Measurements from ENCODE around the gene TDRD1.

Gene TDRD1

GRCh38 chr10:114163062-114163461 is 16.1 kb upstream of the TDRD1 start:
- TF ChIP-seq EGR1 (IDR thresholded peaks at IDR 0.05): no peak
- TF ChIP-seq TEAD4 (IDR thresholded peaks at IDR 0.05): no peak
- TF ChIP-seq TAF1 (IDR thresholded peaks at IDR 0.05; ENCODE audit: low read depth): no peak
- TF ChIP-seq USF1 (IDR thresholded peaks at IDR 0.05): no peak
- TF ChIP-seq ZBTB7A (IDR thresholded peaks at IDR 0.05; ENCODE audit: low read depth): no peak
- no peak for TF ChIP-seq FOXM1 (IDR thresholded peaks at IDR 0.05; ENCODE audit: borderline replicate concordance, low read depth)
- TF ChIP-seq EP300 (IDR thresholded peaks at IDR 0.05; ENCODE audit: borderline replicate concordance): no peak
- no peak for TF ChIP-seq YY1 (IDR thresholded peaks at IDR 0.05; ENCODE audit: low read depth)
- TF ChIP-seq RAD21 (IDR thresholded peaks at IDR 0.05; ENCODE audit: low read depth): no peak
- TF ChIP-seq CREB1 (IDR thresholded peaks at IDR 0.05; ENCODE audit: low read depth): no peak
- no peak for TF ChIP-seq MAX (IDR thresholded peaks at IDR 0.05)
- TF ChIP-seq REST (IDR thresholded peaks at IDR 0.05; ENCODE audit: low read depth): no peak
- TF ChIP-seq TCF12 (IDR thresholded peaks at IDR 0.05; ENCODE audit: low read depth): no peak
- TF ChIP-seq NFIC (IDR thresholded peaks at IDR 0.05): no peak
- no peak for TF ChIP-seq CEBPB (IDR thresholded peaks at IDR 0.05)

- TF ChIP-seq ZBTB7A (IDR thresholded peaks at IDR 0.05; ENCODE audit: low read depth) (no peak), MAX (IDR thresholded peaks at IDR 0.05) (no peak), NFIC (IDR thresholded peaks at IDR 0.05) (peak; percentile 53; the same call in 1 of the 2 replicates), USF1 (IDR thresholded peaks at IDR 0.05) (no peak), TCF12 (IDR thresholded peaks at IDR 0.05; ENCODE audit: low read depth) (peak; percentile 28; the same call in 1 of the 2 replicates), TEAD4 (IDR thresholded peaks at IDR 0.05) (peak; percentile 79), CREB1 (IDR thresholded peaks at IDR 0.05; ENCODE audit: low read depth) (no peak), CEBPB (IDR thresholded peaks at IDR 0.05) (no peak)
These were observed 13.1 kb upstream of the TDRD1 start for GRCh38 chr10:114166043-114166442.

GRCh38 chr10:114166494-114166893 is 12.7 kb upstream of the TDRD1 start:
- TF ChIP-seq MAX (IDR thresholded peaks at IDR 0.05) (no peak), ZBTB7A (IDR thresholded peaks at IDR 0.05; ENCODE audit: low read depth) (no peak), TEAD4 (IDR thresholded peaks at IDR 0.05) (no peak), TCF12 (IDR thresholded peaks at IDR 0.05; ENCODE audit: low read depth) (no peak), CREB1 (IDR thresholded peaks at IDR 0.05; ENCODE audit: low read depth) (no peak), REST (IDR thresholded peaks at IDR 0.05; ENCODE audit: low read depth) (no peak), CEBPB (IDR thresholded peaks at IDR 0.05) (no peak), RAD21 (IDR thresholded peaks at IDR 0.05; ENCODE audit: low read depth) (no peak)

GRCh38 chr10:114167985-114168384 is 11.2 kb upstream of the TDRD1 start:
- no peak for TF ChIP-seq TEAD4 (IDR thresholded peaks at IDR 0.05)
- TF ChIP-seq YY1 (IDR thresholded peaks at IDR 0.05; ENCODE audit: low read depth): no peak
- TF ChIP-seq EGR1 (IDR thresholded peaks at IDR 0.05): no peak
- no peak for TF ChIP-seq ZBTB7A (IDR thresholded peaks at IDR 0.05; ENCODE audit: low read depth)
- no peak for TF ChIP-seq USF1 (IDR thresholded peaks at IDR 0.05)

GRCh38 chr10:114168450-114169009 is 10.6 kb upstream of the TDRD1 start:
- TF ChIP-seq FOXM1 (IDR thresholded peaks at IDR 0.05; ENCODE audit: borderline replicate concordance, low read depth) (no peak), USF1 (IDR thresholded peaks at IDR 0.05) (0 out of 2 replicates have a peak, but pooled peaks have one; percentile 22), REST (IDR thresholded peaks at IDR 0.05; ENCODE audit: low read depth) (no peak), ZBTB7A (IDR thresholded peaks at IDR 0.05; ENCODE audit: low read depth) (no peak), CREB1 (IDR thresholded peaks at IDR 0.05; ENCODE audit: low read depth) (no peak; the same call in 1 of the 2 replicates), TAF1 (IDR thresholded peaks at IDR 0.05; ENCODE audit: low read depth) (no peak), MAX (IDR thresholded peaks at IDR 0.05) (no peak), TEAD4 (IDR thresholded peaks at IDR 0.05) (no peak), TCF12 (IDR thresholded peaks at IDR 0.05; ENCODE audit: low read depth) (0 out of 2 replicates have a peak, but pooled peaks have one; percentile 15), EP300 (IDR thresholded peaks at IDR 0.05; ENCODE audit: borderline replicate concordance) (no peak), CEBPB (IDR thresholded peaks at IDR 0.05) (no peak)

All from Ishikawa (cell line).